Measurements from ENCODE around the gene UGT2B17.
"Not testable (repeated sequence)": the region's sequence is repeated elsewhere in the genome, so short reads cannot be mapped to it uniquely, and the experiment has no call there.

UGT2B17 gene

DNA sequence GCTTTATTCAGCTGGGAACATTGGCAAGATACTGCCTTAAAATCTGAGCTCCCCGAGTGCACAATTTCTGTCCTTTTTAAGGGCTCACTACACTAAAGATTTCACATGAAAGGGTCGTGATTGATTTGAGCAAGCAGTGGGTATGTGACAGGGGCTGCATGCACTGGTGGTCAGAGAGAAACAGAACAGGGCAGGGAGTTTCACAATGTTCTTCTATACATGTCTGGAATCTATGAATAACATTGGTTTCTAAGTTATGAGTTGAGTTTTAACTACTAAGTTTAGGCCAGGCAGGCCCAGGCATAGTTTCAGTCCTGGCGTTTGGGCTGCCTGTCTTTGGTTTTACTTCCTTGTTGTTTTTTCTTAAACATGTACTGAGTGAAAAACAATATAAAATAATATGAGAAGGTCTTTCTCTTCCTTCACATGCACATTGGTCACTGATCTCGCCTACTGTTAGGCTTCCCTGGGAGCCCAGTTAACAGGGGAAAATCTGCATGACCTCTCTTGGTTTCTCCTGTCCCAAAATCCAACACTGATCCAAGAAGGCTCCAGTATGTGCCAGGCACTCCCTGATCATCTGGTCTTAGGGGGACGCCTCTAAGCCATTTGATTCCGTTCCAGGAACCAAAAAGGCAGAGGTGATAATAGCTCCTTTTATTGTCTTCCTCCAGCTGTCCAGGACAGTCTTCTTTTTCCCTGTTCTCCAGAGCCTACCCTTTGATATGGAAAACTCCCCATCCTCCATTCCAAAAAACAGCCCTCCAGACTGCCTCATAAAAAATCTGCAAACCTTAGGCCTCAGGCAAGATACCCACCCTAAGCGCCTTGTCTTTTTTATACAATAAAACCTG lies at the start of gene UGT2B17:
UGT2B17 (minus strand) TSS at position 51 of the 854 bp plus-strand sequence. CDS start 7,838 bp downstream, outside the sequence.
- peak; percentile 11 for DNase-seq (ENCODE audit: low spot score)

- DNase-seq (ENCODE audit: low spot score) = not testable (repeated sequence)
Measured at GRCh38 chr4:68622731-68623130, 46.6 kb upstream of the UGT2B17 start.

DNA sequence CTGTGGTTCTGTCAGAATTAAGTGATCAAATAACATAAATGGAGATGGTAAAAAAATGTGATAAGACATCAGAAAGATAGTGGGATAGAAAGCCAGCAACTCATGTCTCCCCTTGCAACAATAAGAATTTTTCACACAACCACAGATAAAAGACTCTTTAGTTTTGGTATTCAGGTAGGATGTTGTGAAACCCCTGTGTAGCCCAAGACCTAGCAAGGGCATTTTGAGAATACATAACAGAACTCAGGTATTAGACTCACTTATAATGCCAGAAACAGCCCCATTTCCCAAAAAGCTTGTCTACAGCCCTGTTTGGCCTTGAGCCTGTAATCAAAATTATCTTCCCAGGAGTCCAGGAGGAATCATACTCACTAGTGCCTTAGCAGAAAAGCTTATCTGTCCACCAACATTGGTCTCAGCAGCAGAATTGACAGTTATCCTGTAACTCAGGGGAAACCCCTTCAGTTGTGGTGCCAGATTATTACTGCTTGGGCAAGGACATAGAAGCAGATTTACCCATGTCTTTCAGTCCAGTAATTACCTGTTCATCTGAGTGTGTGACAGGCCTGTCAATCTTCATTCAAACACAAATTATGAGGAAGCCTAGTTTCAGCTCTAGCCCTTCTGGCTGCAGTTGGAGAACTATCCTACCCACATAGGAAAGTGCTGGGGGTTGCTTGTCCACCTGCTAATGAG lies 41.0 kb upstream of the UGT2B17 start:
- DNase-seq (ENCODE audit: low spot score) = no peak

- no peak for DNase-seq (ENCODE audit: low spot score)
Measured at GRCh38 chr4:68615699-68616422, 39.7 kb upstream of the UGT2B17 start.

GRCh38 chr4:68613752-68614151 lies 37.6 kb upstream of the UGT2B17 start:
- no peak for DNase-seq (ENCODE audit: low spot score)

GRCh38 chr4:68606240-68606639 lies 30.1 kb upstream of the UGT2B17 start:
- no peak for DNase-seq (ENCODE audit: low spot score)

DNA sequence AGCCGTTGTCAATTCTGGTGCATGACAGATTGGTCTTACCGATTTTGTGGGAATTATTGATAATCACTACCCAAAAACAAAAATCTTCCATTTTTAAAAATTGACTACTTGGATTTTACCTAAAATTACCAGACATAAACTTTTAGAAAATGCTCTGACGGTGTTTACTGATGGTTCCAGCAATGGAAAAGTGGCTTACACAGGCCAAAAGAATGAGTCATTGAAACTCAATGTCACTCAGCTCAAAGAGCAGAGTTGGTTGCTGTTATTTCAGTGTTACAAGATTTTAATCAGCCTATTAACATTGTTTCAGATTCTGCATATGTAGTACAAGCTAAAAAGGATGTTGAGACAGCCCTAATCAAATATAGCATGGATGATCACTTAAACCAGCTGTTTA lies 23.0 kb upstream of the UGT2B17 start:
- no peak for DNase-seq (ENCODE audit: low spot score)

GRCh38 chr4:68597482-68597881 lies 21.4 kb upstream of the UGT2B17 start:
- DNase-seq (ENCODE audit: low spot score) = no peak

- no peak for DNase-seq (ENCODE audit: low spot score)
Measured at GRCh38 chr4:68594678-68595077, 18.6 kb upstream of the UGT2B17 start.

DNA sequence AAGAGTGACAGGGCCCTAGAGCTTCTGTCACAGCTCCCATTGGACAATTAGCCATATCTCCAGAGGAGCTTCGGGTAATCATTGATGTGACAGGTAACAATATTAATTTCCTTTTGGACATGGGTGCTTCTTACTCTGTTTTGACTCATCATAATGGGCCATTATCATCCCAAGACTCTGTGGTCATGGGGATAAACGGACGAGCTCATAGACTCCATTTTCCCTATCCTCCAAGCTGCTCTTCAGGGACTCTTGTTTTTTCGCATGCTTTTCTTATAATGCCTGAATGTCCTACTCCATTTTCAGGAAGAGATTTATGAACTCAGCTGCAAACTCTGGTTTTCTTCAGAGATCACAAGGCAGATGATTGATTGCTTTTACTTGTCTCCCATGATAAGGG lies 17.0 kb upstream of the UGT2B17 start:
- DNase-seq (ENCODE audit: low spot score) = no peak

DNA sequence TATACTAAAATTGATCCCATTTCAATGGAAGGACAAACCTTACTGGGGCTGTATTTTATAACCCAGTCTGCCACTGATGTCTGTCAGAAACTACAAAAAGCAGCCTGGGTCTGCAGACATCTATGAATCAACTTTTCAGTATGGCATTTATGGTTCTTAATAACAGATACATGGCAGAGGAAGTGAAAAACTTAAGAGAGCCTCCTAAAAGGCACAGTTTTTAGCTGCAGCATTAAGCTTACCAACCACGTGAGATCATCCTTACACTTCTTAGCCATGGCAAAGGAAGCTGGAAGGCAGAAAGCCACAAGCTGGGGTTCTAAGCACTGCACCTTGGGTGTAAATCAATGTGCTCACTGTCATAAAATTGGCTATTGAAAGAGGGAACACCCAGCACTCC lies 16.6 kb upstream of the UGT2B17 start:
- DNase-seq (ENCODE audit: low spot score) = no peak

DNA sequence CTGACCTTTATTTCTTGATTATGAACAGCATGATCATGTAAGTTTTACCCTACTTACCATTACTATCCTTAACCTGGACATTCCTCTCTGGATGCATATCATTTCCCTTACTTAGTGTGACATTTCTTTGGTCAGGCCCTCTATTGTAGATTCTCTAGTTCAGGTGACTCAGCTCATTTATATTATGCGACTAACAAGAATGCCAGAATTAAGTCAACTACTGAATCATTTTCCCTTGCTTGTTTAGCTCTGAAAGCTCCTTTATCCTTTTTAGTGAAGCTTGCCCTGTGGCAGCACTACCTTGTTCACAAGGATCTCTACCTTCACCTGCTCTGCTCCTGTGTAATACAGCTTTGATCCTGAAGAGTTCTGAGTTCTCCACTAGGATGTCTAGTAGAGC lies 15.1 kb upstream of the UGT2B17 start:
- no peak for DNase-seq (ENCODE audit: low spot score)

DNA sequence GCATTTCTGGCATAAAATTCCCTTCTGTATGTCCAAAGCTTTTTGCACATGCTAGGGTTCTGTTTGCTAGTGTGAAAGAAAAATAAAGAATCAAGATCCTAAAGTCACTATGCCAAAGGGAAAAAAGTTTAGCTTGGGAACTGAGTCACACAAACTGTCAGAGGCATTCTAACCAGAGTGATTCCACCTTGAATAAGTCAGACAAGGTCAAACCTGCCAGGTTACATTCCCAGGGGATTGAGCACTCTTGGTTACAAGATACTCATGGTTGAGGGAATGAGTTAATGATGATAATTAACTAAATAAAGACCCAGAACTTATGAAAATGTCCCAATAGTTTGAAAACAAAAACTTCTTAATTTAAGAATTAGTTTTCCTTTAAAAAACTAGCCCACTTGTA lies 13.7 kb upstream of the UGT2B17 start:
- DNase-seq (ENCODE audit: low spot score) = no peak

GRCh38 chr4:68582339-68582717 lies 6.2 kb upstream of the UGT2B17 start:
- no peak for DNase-seq (ENCODE audit: low spot score)

DNA sequence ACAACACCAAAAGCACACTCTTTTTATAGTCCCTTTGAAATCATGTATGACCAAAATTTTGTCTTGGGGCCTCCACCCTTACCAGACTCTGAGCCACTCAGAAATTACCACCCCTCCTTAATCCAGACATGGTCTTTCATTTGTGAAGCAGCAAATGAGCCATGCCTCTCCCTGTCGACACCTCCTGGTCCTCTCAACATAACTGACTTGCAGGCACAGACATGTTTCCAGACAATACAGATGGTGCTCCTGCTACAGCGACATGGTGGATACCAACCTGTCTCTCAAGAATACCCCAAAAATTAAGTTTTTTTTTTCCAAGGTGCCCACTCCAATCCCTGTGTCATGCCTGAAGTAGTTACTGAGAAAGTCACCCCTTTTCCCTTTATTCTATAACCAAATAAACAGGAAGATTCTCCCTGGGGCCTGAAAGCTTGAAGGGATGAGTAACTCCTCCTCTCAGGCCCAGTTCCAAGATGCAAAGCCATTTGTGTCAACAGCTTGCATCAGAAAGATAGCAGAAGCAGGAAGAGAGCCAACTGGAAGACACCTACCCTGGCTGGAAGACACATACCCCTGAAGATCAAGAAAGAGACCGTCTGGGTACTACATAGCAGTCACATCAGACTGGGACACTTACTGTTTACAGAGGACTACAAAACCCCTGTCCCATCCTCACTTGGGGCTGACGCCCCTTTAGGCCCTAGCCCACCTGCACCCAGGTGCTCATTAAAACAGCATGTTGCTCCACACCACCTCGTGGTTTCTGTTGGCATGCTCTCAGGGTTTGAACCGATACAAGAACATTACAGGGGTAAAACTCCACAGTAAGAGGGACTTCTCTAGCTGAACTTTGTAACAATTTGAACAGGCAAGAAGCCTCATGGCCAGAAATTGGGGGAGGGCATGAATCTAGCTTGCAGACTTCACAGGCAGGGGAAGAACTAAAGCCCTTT lies 5.5 kb upstream of the UGT2B17 start:
- DNase-seq (ENCODE audit: low spot score) = no peak

DNA sequence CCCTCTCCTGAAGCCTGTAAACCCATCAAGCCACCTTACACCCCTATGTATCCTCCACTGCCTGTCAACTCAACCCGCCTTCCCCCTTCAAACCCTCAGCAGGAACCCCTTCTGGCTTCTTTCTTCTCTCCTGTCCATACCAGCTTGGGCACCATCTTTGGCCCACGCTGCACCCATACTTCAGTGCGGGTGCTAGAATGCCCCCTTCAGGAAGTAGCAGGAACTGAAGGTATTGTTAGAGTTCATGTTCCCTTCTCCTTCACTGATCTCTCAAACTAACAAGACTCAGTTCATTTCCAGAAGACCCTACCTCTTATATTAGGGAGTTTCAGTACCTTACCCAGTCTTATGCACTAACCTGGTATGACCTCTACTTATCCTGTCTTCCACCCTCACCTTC lies 1.5 kb upstream of the UGT2B17 start:
- no peak for DNase-seq (ENCODE audit: low spot score)

DNA sequence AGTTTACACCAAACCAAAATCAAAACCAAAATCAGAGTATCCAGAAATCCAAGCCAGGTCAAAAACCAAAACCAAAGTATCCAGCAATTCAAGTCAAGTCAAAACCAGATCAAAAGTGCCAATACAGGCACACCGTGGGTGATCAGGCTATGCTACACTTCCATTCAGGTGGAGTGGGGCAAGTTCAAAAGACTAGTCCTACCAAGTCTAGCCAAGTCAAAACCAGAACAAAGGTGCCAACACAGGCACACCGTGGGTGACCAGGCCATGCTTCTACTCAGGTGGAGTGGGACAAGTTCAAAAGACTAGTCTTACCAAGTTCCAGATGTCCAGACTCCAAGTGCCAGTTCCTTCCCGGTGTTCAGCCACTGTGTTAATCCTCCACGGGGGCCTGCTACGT lies 486 bp downstream of the UGT2B17 start:
- DNase-seq (ENCODE audit: low spot score) = not testable (repeated sequence)

DNA sequence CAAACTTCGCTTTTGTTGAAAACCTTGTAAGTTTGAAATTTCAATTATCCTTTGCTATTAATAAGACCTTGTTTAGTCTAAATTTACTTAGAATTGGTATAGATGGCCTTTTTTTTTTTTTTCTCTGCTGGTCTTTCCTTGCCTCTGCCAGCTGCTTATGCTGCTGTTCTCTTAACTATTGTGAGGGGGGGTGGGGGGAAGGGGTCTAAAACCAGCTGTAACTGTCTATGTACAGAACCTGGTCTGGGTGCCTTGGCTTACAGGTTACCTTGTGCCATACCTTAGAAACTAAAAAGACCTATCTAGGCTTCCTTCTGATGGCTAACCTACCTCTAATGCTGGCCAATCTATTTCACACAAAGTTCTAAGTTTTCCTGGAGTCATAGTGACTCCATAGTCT lies 1.0 kb downstream of the UGT2B17 start:
- no peak for DNase-seq (ENCODE audit: low spot score)

DNA sequence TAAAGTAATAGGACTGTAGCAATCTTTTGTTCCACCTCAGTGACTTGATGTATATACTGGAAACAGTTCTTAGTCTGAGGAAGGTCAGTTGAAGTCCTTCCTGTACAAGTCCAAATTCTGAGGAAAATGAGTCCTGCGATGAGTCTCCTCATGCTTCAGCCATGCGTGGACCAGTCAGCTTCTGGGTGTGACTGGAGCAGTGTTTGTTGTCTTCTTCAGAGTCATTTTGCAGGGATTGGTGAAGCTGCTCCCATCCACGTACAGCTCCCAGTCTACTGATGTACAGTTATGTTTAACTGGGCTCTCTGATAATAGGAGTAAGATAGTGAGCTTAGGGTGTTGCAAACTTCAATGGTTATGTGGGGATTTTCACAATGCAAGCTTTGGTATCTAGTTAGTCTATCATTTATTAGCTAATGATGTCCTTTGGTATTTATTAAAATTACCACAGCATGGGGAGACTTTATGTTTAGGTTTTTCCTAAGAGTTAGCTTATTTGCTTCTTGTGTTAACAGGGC lies 3.4 kb downstream of the UGT2B17 start:
- DNase-seq (ENCODE audit: low spot score) = no peak

DNA sequence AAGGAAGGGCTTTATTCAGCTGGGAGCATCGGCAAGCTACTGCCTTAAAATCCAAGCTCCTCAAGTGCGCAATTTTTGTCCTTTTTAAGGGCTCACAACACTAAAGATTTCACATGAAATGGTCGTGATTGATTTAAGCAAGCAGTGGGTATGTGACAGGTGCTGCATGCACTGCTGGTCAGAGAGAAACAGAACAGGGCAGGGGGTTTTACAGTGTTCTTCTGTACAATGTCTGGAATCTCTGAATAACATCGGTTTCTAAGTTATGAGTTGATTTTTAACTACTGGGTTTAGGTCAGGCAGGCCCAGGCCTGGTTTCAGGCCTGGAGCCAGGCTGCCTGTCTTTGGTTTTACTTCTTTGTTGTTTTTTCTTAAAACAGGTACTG lies 6.0 kb downstream of the UGT2B17 start:
- no peak for DNase-seq (ENCODE audit: low spot score)

GRCh38 chr4:68569466-68570121 lies 6.5 kb downstream of the UGT2B17 start:
- DNase-seq (ENCODE audit: low spot score) = no peak
